Naive thymus-derived CD4-positive, alpha-beta T cell (primary cell): Measurements from ENCODE around the gene BRINP3. TPM values are rescaled to one million over a fixed set of nuclear protein-coding genes. Genes with fewer than 3 reads are reported as not detected.

Experiments
- ATAC-seq: fragments of 150-1000 bp; cut with Tn5 transposase; 2 replicates; pipeline ENCODE4 v1.10.0; 2021; ENCODE audit warnings: mild to moderate bottlenecking, moderate library complexity
- CTCF ChIA-PET: fragments of 350-600 bp; sonication (Branson Sonifier 250); formaldehyde crosslinking; loops from one replicate; lab custom pipeline; 2021; ENCODE audit warnings: antibody characterized with exemption; lab: Charles Lee
- POLR2A ChIA-PET: fragments of 350-600 bp; sonication (Branson Sonifier 250); formaldehyde crosslinking; loops from one replicate; lab custom pipeline; 2021; ENCODE audit warnings: antibody characterized with exemption, inconsistent platforms; lab: Charles Lee
- DNase-seq, 9 donors: peaks; one replicate each; pipeline versions ENCODE4 v3.0.0 to v3.0.0-alpha.2; 2020 to 2022; ENCODE audit warnings: mixed read lengths in 1 of 9
- H3K27ac ChIP-seq: one replicate; pipeline ENCODE4 v1.7.0; 2013; ENCODE audit warnings: mild to moderate bottlenecking, low read depth, low read length, moderate library complexity
- H3K27me3 ChIP-seq, 2 donors: one replicate each; pipeline ENCODE4 v1.7.0; 2013; ENCODE audit warnings: low read length in 2 of 2, mild to moderate bottlenecking in 2 of 2, moderate library complexity in 2 of 2; ENCODE audit not compliant: control insufficient read depth in 2 of 2, insufficient read depth in 2 of 2
- H3K36me3 ChIP-seq, 3 experiments: 1 replicate in 2 of 3; 2 replicates in 1 of 3; pipeline ENCODE4 v1.7.0; 2013; ENCODE audit warnings: low read length in 3 of 3, mild to moderate bottlenecking in 3 of 3, moderate library complexity in 1 of 3; ENCODE audit not compliant: insufficient read depth in 3 of 3, control insufficient read depth in 2 of 3
- H3K4me1 ChIP-seq, 2 donors: one replicate each; pipeline ENCODE4 v1.7.0; 2013; ENCODE audit warnings: low read length in 2 of 2, mild to moderate bottlenecking in 2 of 2, moderate library complexity in 1 of 2; ENCODE audit not compliant: control insufficient read depth in 2 of 2, insufficient read depth in 2 of 2
- H3K4me3 ChIP-seq: 2 replicates; pipeline ENCODE4 v1.7.0; 2013; ENCODE audit warnings: mild to moderate bottlenecking, low read length
- H3K9me3 ChIP-seq, 3 experiments: 1 replicate in 2 of 3; 2 replicates in 1 of 3; pipeline ENCODE4 v1.7.0; 2013; ENCODE audit warnings: low read length in 3 of 3; ENCODE audit not compliant: control insufficient read depth in 2 of 3
- H3K27ac Mint-ChIP-seq, 9 donors: one replicate each; pipeline ENCODE4 v1.8.0; 2020 to 2022; ENCODE audit warnings: mixed read lengths in 9 of 9, mild to moderate bottlenecking in 8 of 9, moderate library complexity in 5 of 9, inconsistent platforms in 2 of 9
- H3K27me3 Mint-ChIP-seq, 5 donors: one replicate each; pipeline ENCODE4 v1.8.0; 2021 to 2022; ENCODE audit warnings: mixed read lengths in 5 of 5, mild to moderate bottlenecking in 1 of 5
- H3K36me3 Mint-ChIP-seq, 5 donors: one replicate each; pipeline ENCODE4 v1.8.0; 2020 to 2022; ENCODE audit warnings: mixed read lengths in 5 of 5, mild to moderate bottlenecking in 3 of 5, inconsistent platforms in 1 of 5
- H3K4me1 Mint-ChIP-seq, 7 donors: one replicate each; pipeline ENCODE4 v1.8.0; 2020 to 2022; ENCODE audit warnings: mixed read lengths in 7 of 7, mild to moderate bottlenecking in 3 of 7, inconsistent platforms in 1 of 7
- H3K4me3 Mint-ChIP-seq, 10 donors: one replicate each; pipeline ENCODE4 v1.8.0; 2020 to 2022; ENCODE audit warnings: mild to moderate bottlenecking in 10 of 10, mixed read lengths in 10 of 10, moderate library complexity in 6 of 10, inconsistent platforms in 2 of 10
- H3K9me3 Mint-ChIP-seq, 11 donors: one replicate each; pipeline ENCODE4 v1.8.0; 2020 to 2022; ENCODE audit warnings: mixed read lengths in 11 of 11, mild to moderate bottlenecking in 4 of 11, inconsistent platforms in 1 of 11, moderate library complexity in 1 of 11
- intact Hi-C, 2 donors: fragments of 100-400 bp; cut with micrococcal nuclease; formaldehyde crosslinking; loops; one replicate each; pipeline ENCODE4 v1.15.1; 2023
- polyA plus RNA-seq, 2 donors: library from polyadenylated mRNA; unstranded; fragments of 300-500 nt; fragmentation: Illumina TruSeq; gene quantifications; one replicate each; pipeline ENCODE4 v1.2.3, GENCODE V29; 2021
- total RNA-seq, 6 experiments: library from RNA in 5 of 6; stranded (reverse) in 5 of 6; gene quantifications; 1 replicate in 5 of 6; 2 replicates in 1 of 6; pipeline ENCODE4 v1.2.3 and lab custom pipeline; 2021 to 2026

The BRINP3 gene
- total and polyA plus RNA-seq, 7 experiments from 2014 or later: not detected

GRCh38 chr1:190104961-190105360 lies 372.7 kb downstream of the BRINP3 start:
- H3K9me3 ChIP-seq: no peaks in the 10 kb centered on the region
- POLR2A ChIA-PET: no interaction called here
- H3K4me3 ChIP-seq: no peak overlapping the region
- no peak overlapping the region for H3K27ac ChIP-seq
- H3K4me3 Mint-ChIP-seq: no peak overlapping the region
- no peak overlapping the region for H3K27ac Mint-ChIP-seq
- no peaks in the 10 kb centered on the region for H3K4me1 Mint-ChIP-seq
- H3K27me3 Mint-ChIP-seq: no peaks in the 10 kb centered on the region
- no peaks in the 10 kb centered on the region for H3K36me3 Mint-ChIP-seq
- no peaks in the 10 kb centered on the region for H3K36me3 ChIP-seq
- no peaks in the 10 kb centered on the region for H3K4me1 ChIP-seq
- ATAC-seq: no peak
- no peaks in the 10 kb centered on the region for H3K27me3 ChIP-seq
- peaks cover 0 to 17% (median 3%) of the 10 kb centered on the region in 11 donors for H3K9me3 Mint-ChIP-seq
- intact Hi-C loops: no loop called here
- CTCF ChIA-PET: no interaction called here
- DNase-seq: no peak

- Histone ChIP-seq H3K4me3 (no peak overlapping the region), H3K9me3 (no peaks in the 10 kb centered on the region), H3K27ac (no peak overlapping the region), H3K27me3 (no peaks in the 10 kb centered on the region), H3K36me3 (no peaks in the 10 kb centered on the region), H3K4me1 (no peaks in the 10 kb centered on the region)
- H3K4me1 Mint-ChIP-seq: no peaks in the 10 kb centered on the region
- DNase-seq (no peak), ATAC-seq (no peak)
- POLR2A ChIA-PET: no interaction called here
- no peak overlapping the region for H3K4me3 Mint-ChIP-seq
- H3K9me3 Mint-ChIP-seq: peaks cover 0 to 18% (median 1%) of the 10 kb centered on the region in 11 donors
- intact Hi-C loops: no loop called here
- H3K27me3 Mint-ChIP-seq: no peaks in the 10 kb centered on the region
- no peaks in the 10 kb centered on the region for H3K36me3 Mint-ChIP-seq
- CTCF ChIA-PET: no interaction called here
- no peak overlapping the region for H3K27ac Mint-ChIP-seq
Measured at GRCh38 chr1:190102757-190103326, 374.8 kb downstream of the BRINP3 start.

GRCh38 chr1:190101756-190102155 lies 375.9 kb downstream of the BRINP3 start:
- intact Hi-C loops: no loop called here
- POLR2A ChIA-PET: no interaction called here

GRCh38 chr1:190098756-190099155 lies 378.9 kb downstream of the BRINP3 start:
- Histone ChIP-seq H3K4me1 (no peaks in the 10 kb centered on the region), H3K9me3 (no peaks in the 10 kb centered on the region), H3K36me3 (no peaks in the 10 kb centered on the region), H3K27me3 (no peaks in the 10 kb centered on the region), H3K27ac (no peak overlapping the region), H3K4me3 (no peak overlapping the region)
- Mint-ChIP-seq H3K36me3 (no peaks in the 10 kb centered on the region), H3K9me3 (peaks cover 0 to 13% (median 0%) of the 10 kb centered on the region in 11 donors), H3K4me3 (no peak overlapping the region), H3K27me3 (no peaks in the 10 kb centered on the region), H3K4me1 (no peaks in the 10 kb centered on the region), H3K27ac (no peak overlapping the region)
- CTCF ChIA-PET: no interaction called here
- ATAC-seq (no peak), DNase-seq (no peak)
- POLR2A ChIA-PET: no interaction called here
- intact Hi-C loops: no loop called here

More at GRCh38 chr1:190101756-190102155, 375.9 kb downstream of the BRINP3 start:
- H3K36me3 ChIP-seq: no peaks in the 10 kb centered on the region
- Mint-ChIP-seq H3K27me3 (no peaks in the 10 kb centered on the region), H3K9me3 (peaks cover 0 to 13% (median 0%) of the 10 kb centered on the region in 11 donors), H3K27ac (no peak overlapping the region), H3K4me3 (no peak overlapping the region), H3K4me1 (no peaks in the 10 kb centered on the region), H3K36me3 (no peaks in the 10 kb centered on the region)
- CTCF ChIA-PET: no interaction called here
- H3K4me3 ChIP-seq: no peak overlapping the region
- DNase-seq (no peak), ATAC-seq (no peak)
- H3K9me3 ChIP-seq: no peaks in the 10 kb centered on the region
- H3K27me3 ChIP-seq: no peaks in the 10 kb centered on the region
- no peaks in the 10 kb centered on the region for H3K4me1 ChIP-seq
- no peak overlapping the region for H3K27ac ChIP-seq

- no peak overlapping the region for H3K4me3 ChIP-seq
- no peaks in the 10 kb centered on the region for H3K4me1 ChIP-seq
- Mint-ChIP-seq H3K27ac (no peak overlapping the region), H3K4me3 (no peak overlapping the region), H3K9me3 (peaks cover 0 to 13% (median 0%) of the 10 kb centered on the region in 11 donors), H3K4me1 (no peaks in the 10 kb centered on the region), H3K27me3 (no peaks in the 10 kb centered on the region), H3K36me3 (no peaks in the 10 kb centered on the region)
- no peaks in the 10 kb centered on the region for H3K9me3 ChIP-seq
- no peak for DNase-seq
- no peak overlapping the region for H3K27ac ChIP-seq
- ATAC-seq: no peak
- intact Hi-C loops: no loop called here
- ChIA-PET POLR2A (no interaction called here), CTCF (no interaction called here)
- H3K36me3 ChIP-seq: no peaks in the 10 kb centered on the region
- no peaks in the 10 kb centered on the region for H3K27me3 ChIP-seq
Measured at GRCh38 chr1:190098107-190098506, 379.6 kb downstream of the BRINP3 start.

GRCh38 chr1:190095596-190095995 lies 382.1 kb downstream of the BRINP3 start:
- CTCF ChIA-PET: no interaction called here
- Mint-ChIP-seq H3K36me3 (no peaks in the 10 kb centered on the region), H3K27me3 (no peaks in the 10 kb centered on the region), H3K4me1 (no peaks in the 10 kb centered on the region), H3K4me3 (no peak overlapping the region), H3K27ac (no peak overlapping the region), H3K9me3 (peaks cover 0 to 13% (median 0%) of the 10 kb centered on the region in 11 donors)
- POLR2A ChIA-PET: no interaction called here
- Histone ChIP-seq H3K4me1 (no peaks in the 10 kb centered on the region), H3K9me3 (no peaks in the 10 kb centered on the region), H3K4me3 (no peak overlapping the region), H3K27me3 (no peaks in the 10 kb centered on the region), H3K36me3 (no peaks in the 10 kb centered on the region), H3K27ac (no peak overlapping the region)
- intact Hi-C loops: no loop called here
- DNase-seq (no peak), ATAC-seq (no peak)

GRCh38 chr1:190084552-190084951 lies 393.1 kb downstream of the BRINP3 start:
- H3K4me1 ChIP-seq: no peaks in the 10 kb centered on the region
- DNase-seq (no peak), ATAC-seq (no peak)
- no peaks in the 10 kb centered on the region for H3K27me3 ChIP-seq
- Mint-ChIP-seq H3K4me1 (no peaks in the 10 kb centered on the region), H3K27me3 (no peaks in the 10 kb centered on the region), H3K9me3 (peaks cover 0 to 7% (median 0%) of the 10 kb centered on the region in 11 donors), H3K27ac (no peak overlapping the region), H3K4me3 (no peak overlapping the region), H3K36me3 (no peaks in the 10 kb centered on the region)
- H3K9me3 ChIP-seq: no peaks in the 10 kb centered on the region
- H3K4me3 ChIP-seq: no peak overlapping the region
- ChIA-PET CTCF (no interaction called here), POLR2A (no interaction called here)
- no peaks in the 10 kb centered on the region for H3K36me3 ChIP-seq
- H3K27ac ChIP-seq: no peak overlapping the region
- intact Hi-C loops: no loop called here
